CD4-positive, alpha-beta T cell (primary cell): ENCODE results near the gene EIF5A. TPM values are rescaled to one million over a fixed set of nuclear protein-coding genes. Genes with fewer than 3 reads are reported as not detected.

Source experiments
- ATAC-seq: fragments of 200-7000 bp; cut with Tn5 transposase; one replicate; pipeline ENCODE4 v1.10.0; 2022; ENCODE audit warnings: mild to moderate bottlenecking; ENCODE audit not compliant: poor library complexity
- CTCF ChIA-PET: fragments of 350-600 bp; sonication (Branson Sonifier 250); formaldehyde crosslinking; loops from one replicate; lab custom pipeline; 2021; ENCODE audit warnings: antibody characterized with exemption, inconsistent platforms; lab: Charles Lee
- POLR2A ChIA-PET: fragments of 350-600 bp; sonication (Branson Sonifier 250); formaldehyde crosslinking; loops from one replicate; lab custom pipeline; 2021; ENCODE audit warnings: antibody characterized with exemption, inconsistent platforms; lab: Charles Lee
- DNase-seq, 14 experiments: peaks; one replicate each; pipeline ENCODE4 v3.0.0-alpha.2; 2013 to 2020; ENCODE audit warnings: mixed read lengths in 2 of 14
- H3K27ac ChIP-seq, 2 donors: one replicate each; pipeline versions ENCODE4 v1.5.1 to v1.7.0; 2013; ENCODE audit warnings: low read length in 2 of 2, low read depth in 1 of 2, mild to moderate bottlenecking in 1 of 2
- H3K27me3 ChIP-seq, 2 experiments: 1 replicate in 1 of 2; 2 replicates in 1 of 2; pipeline versions ENCODE4 v1.6.1 to v1.7.0; 2013; ENCODE audit warnings: low read length in 2 of 2, control low read depth in 1 of 2, mild to moderate bottlenecking in 1 of 2, moderate library complexity in 1 of 2; ENCODE audit not compliant: insufficient read depth in 2 of 2, control insufficient read depth in 1 of 2
- H3K36me3 ChIP-seq: one replicate; pipeline ENCODE4 v1.6.1; 2013; ENCODE audit warnings: low read length, control low read depth; ENCODE audit not compliant: insufficient read depth
- H3K4me1 ChIP-seq: one replicate; pipeline ENCODE4 v1.6.1; 2013; ENCODE audit warnings: low read length, control low read depth; ENCODE audit not compliant: insufficient read depth
- H3K4me3 ChIP-seq: one replicate; pipeline ENCODE4 v1.5.1; 2013; ENCODE audit warnings: mild to moderate bottlenecking, low read length, moderate library complexity
- H3K9me3 ChIP-seq, 2 experiments: 1 replicate in 1 of 2; 2 replicates in 1 of 2; pipeline versions ENCODE4 v1.6.1 to v1.7.0; 2013; ENCODE audit warnings: low read length in 2 of 2, mild to moderate bottlenecking in 2 of 2, control low read depth in 1 of 2, moderate library complexity in 1 of 2; ENCODE audit not compliant: control insufficient read depth in 1 of 2, insufficient read depth in 1 of 2
- H3K27ac Mint-ChIP-seq: one replicate; pipeline ENCODE4 v1.8.0; 2020; ENCODE audit warnings: mixed read lengths
- H3K27me3 Mint-ChIP-seq: one replicate; pipeline ENCODE4 v1.8.0; 2021; ENCODE audit warnings: mixed read lengths
- H3K36me3 Mint-ChIP-seq: one replicate; pipeline ENCODE4 v1.8.0; 2021; ENCODE audit warnings: low read depth, mixed read lengths
- H3K4me1 Mint-ChIP-seq: one replicate; pipeline ENCODE4 v1.8.0; 2021; ENCODE audit warnings: low read depth, mixed read lengths
- H3K4me3 Mint-ChIP-seq: one replicate; pipeline ENCODE4 v1.8.0; 2020; ENCODE audit warnings: mild to moderate bottlenecking, mixed read lengths
- H3K9me3 Mint-ChIP-seq: one replicate; pipeline ENCODE4 v1.8.0; 2020; ENCODE audit warnings: mixed read lengths
- CTCF ChIP-seq: fragments of 200-600 bp; IDR thresholded peaks from one replicate; pipeline ENCODE4 v1.8.0; 2022; ENCODE audit warnings: antibody characterized with exemption, mild to moderate bottlenecking
- intact Hi-C, 2 experiments: fragments of 100-400 bp; cut with DNase I in 1 of 2; cut with micrococcal nuclease in 1 of 2; formaldehyde crosslinking; loops; one replicate each; pipeline versions ENCODE4 v1.15.1 to v1.9.0; 2023 to 2025; cut with DNase I, micrococcal nuclease
- total RNA-seq, 174 experiments: library from RNA in 2 of 174; stranded (reverse) in 2 of 174; gene quantifications; one replicate each; pipeline ENCODE4 v1.2.3 and lab custom pipeline; 2021 to 2026

EIF5A gene
- total RNA-seq, 2 experiments from 2014 or later, result 471 to 480 TPM

- peak; percentile 59 to 93 (median 76) for DNase-seq
- Mint-ChIP-seq H3K27me3 (peaks cover 34% of the 10 kb centered on the region), H3K9me3 (no peaks in the 10 kb centered on the region), H3K27ac (peak within 1 kb of the TSS; percentile 42), H3K4me1 (peaks cover 26% of the 10 kb centered on the region), H3K36me3 (no peaks in the 10 kb centered on the region), H3K4me3 (peak within 1 kb of the TSS; percentile 85)
- POLR2A ChIA-PET, result interaction anchor here (0.6 to 2.0 kb wide), 10 partner anchors 12 to 406 kb away, joined by 3 to 9 read pairs (median 5); partner anchors contain the start of genes ACAP1, TP53 and ZBTB4
- Histone ChIP-seq H3K36me3 (no peaks in the 10 kb centered on the region), H3K9me3 (peaks cover 0 to 9% of the 10 kb centered on the region in 2 experiments), H3K4me3 (peak within 1 kb of the TSS; percentile 53), H3K27ac (no peak within 1 kb of the TSS), H3K27me3 (peaks cover 33 to 47% of the 10 kb centered on the region in 2 experiments), H3K4me1 (peaks cover 28% of the 10 kb centered on the region)
- CTCF ChIA-PET, result interaction anchor here (1.0 to 3.1 kb wide), 5 partner anchors 15 to 55 kb away, joined by 3 to 13 read pairs (median 4); partner anchors contain the start of genes ACAP1 and NEURL4
- no peak for TF ChIP-seq CTCF
- intact Hi-C loops, result loop anchor here (2.0 to 5.0 kb wide), 3 partner anchors 155 to 307 kb away; no protein-coding TSS in a partner anchor
- ATAC-seq, result peak; percentile 62
Observed at GRCh38 chr17:7281074-7281952, 26.1 kb upstream of the EIF5A start, which contains the start of gene SLC2A4. TSS of gene SLC2A4 (plus strand) at chr17:7281718. CDS start at chr17:7281935, 217 bp downstream.

DNA sequence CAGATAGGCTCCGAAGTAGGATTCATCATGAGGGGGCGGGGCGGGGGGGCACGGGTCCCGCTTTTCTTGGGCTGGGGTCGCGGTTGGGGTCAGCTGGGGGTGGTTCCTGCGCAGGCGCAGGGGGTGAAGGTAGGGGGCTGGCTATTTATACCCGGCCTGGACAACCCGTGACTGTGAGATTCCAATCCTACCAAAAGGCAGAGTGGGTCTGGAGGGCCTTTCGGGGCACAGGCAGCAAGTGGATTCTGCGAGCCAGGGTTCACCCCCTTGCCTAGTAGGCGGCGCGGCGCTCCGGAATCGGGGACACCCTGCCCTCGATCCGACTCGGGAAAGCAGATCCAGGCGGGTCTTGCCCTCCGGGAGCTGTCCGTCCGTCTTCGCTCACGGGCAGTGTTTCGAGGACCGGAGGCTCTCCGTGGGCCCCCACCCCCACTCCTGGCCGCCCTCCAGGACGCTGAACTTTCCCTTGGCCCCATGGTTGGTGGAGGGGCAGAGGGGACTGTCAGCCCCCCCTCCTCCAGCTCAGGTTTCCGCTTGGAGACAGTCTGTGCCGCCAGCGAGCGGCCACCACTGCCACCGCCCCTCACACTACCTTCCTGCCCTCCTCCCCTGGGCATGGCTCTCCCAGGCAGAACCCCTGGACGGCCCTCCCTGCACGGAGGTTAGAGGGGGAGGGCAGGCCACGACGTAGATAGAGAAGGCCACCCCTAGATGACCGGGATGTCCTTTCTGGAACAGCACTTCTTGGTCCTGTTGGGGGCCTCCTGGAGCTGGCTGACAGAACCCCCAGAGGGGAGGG lies 25.3 kb upstream of the EIF5A start:
- no peak overlapping the region for H3K27ac Mint-ChIP-seq
- DNase-seq, result peak in 3 of 14 experiments; percentile 15 to 42 (median 31)
- peak overlapping the region; percentile 53 for H3K4me3 ChIP-seq

More for the DNA sequence above, 25.3 kb upstream of the EIF5A start:
- peak overlapping the region; percentile 68 for H3K4me3 Mint-ChIP-seq
- ChIA-PET CTCF (interaction anchor here (0.8 to 1.8 kb wide), 2 partner anchors 14 to 74 kb away, joined by 3 to 13 read pairs; no protein-coding TSS in a partner anchor), POLR2A (interaction anchor here (0.6 to 2.0 kb wide), 8 partner anchors 14 to 197 kb away, joined by 3 to 9 read pairs (median 4); partner anchors contain the start of gene ACAP1)
- no peak for ATAC-seq
- no peaks in the 10 kb centered on the region for H3K36me3 Mint-ChIP-seq
- Histone ChIP-seq H3K27ac (no peak overlapping the region), H3K9me3 (peaks cover 0 to 9% of the 10 kb centered on the region in 2 experiments), H3K4me1 (peaks cover 28% of the 10 kb centered on the region), H3K27me3 (peaks cover 33 to 47% of the 10 kb centered on the region in 2 experiments), H3K36me3 (no peaks in the 10 kb centered on the region)
- H3K27me3 Mint-ChIP-seq, result peaks cover 40% of the 10 kb centered on the region
- intact Hi-C loops, result loop anchor here (2.0 to 5.0 kb wide), 3 partner anchors 155 to 307 kb away; no protein-coding TSS in a partner anchor
- no peaks in the 10 kb centered on the region for H3K9me3 Mint-ChIP-seq
- TF ChIP-seq CTCF, result no peak
- H3K4me1 Mint-ChIP-seq, result peaks cover 26% of the 10 kb centered on the region
